Astrocyte (in vitro differentiated cells and primary cell): Measurements from ENCODE around the gene FRG2.
"Not testable (repeated sequence)": the region's sequence is repeated elsewhere in the genome, so short reads cannot be mapped to it uniquely, and the experiment has no call there.

Source experiments
- CTCF ChIP-seq: IDR thresholded peaks from 2 replicates; pipeline ENCODE4 v1.5.1; 2011; ENCODE audit warnings: low read depth, mild to moderate bottlenecking, inconsistent platforms, low read length, moderate library complexity; ENCODE audit not compliant: insufficient read depth
- EZH2 ChIP-seq: IDR thresholded peaks from 2 replicates; pipeline ENCODE4 v1.6.1; 2012; ENCODE audit warnings: mild to moderate bottlenecking, low read length, inconsistent platforms; ENCODE audit not compliant: insufficient read depth

- TF ChIP-seq CTCF, EZH2: not testable (repeated sequence)
These were observed 4.2 kb upstream of the FRG2 start for GRCh38 chr4:190031264-190031663.
